Hepatocyte (in vitro differentiated cells): Measurements from ENCODE around the gene WDR70. TPM values are rescaled to one million over a fixed set of nuclear protein-coding genes. Genes with fewer than 3 reads are reported as not detected.
A peak's percentile ranks its signal among the peaks of the same experiment; 100 is the strongest.

Source experiments
- DNase-seq: peaks from one replicate; pipeline ENCODE4 v3.0.0-alpha.2; 2016; ENCODE audit warnings: low spot score
- H2AFZ ChIP-seq: fragments of 200-600 bp; sonication (generic); 2 replicates; pipeline ENCODE4 v1.6.0; 2016; ENCODE audit warnings: antibody characterized with exemption, mild to moderate bottlenecking
- H3K27ac ChIP-seq: fragments of 200-600 bp; sonication (generic); 2 replicates; pipeline ENCODE4 v1.5.1; 2016; ENCODE audit warnings: mild to moderate bottlenecking
- H3K27me3 ChIP-seq: fragments of 200-600 bp; sonication (generic); 2 replicates; pipeline ENCODE4 v1.6.1; 2016
- H3K36me3 ChIP-seq: fragments of 200-600 bp; sonication (generic); replicated peaks from 2 replicates; pipeline ENCODE4 v1.5.1; 2016; ENCODE audit warnings: low read depth; ENCODE audit not compliant: insufficient read depth
- H3K4me1 ChIP-seq: fragments of 200-600 bp; sonication (generic); 2 replicates; pipeline ENCODE4 v1.5.1; 2016; ENCODE audit warnings: mild to moderate bottlenecking, moderate library complexity; ENCODE audit not compliant: insufficient read depth
- H3K4me2 ChIP-seq: fragments of 200-600 bp; sonication (generic); 2 replicates; pipeline ENCODE4 v1.6.0; 2016
- H3K4me3 ChIP-seq: fragments of 200-600 bp; sonication (generic); 2 replicates; pipeline ENCODE4 v1.5.1; 2016; ENCODE audit warnings: mild to moderate bottlenecking
- H3K79me2 ChIP-seq: fragments of 200-600 bp; sonication (generic); 2 replicates; pipeline ENCODE4 v1.6.0; 2017; ENCODE audit warnings: mild to moderate bottlenecking
- H3K9me2 ChIP-seq: fragments of 200-600 bp; sonication (generic); replicated peaks from 2 replicates; pipeline ENCODE4 v1.6.0; 2017; ENCODE audit warnings: mild to moderate bottlenecking; ENCODE audit not compliant: insufficient read depth
- H3K9me3 ChIP-seq: fragments of 200-600 bp; sonication (generic); 2 replicates; pipeline ENCODE4 v1.5.1; 2016; ENCODE audit warnings: low read depth, mild to moderate bottlenecking
- H4K20me1 ChIP-seq: fragments of 200-600 bp; sonication (generic); 2 replicates; pipeline ENCODE4 v1.6.0; 2016; ENCODE audit warnings: mild to moderate bottlenecking; ENCODE audit not compliant: insufficient read depth, poor library complexity, severe bottlenecking
- EZH2 ChIP-seq: fragments of 200-600 bp; sonication (generic); IDR thresholded peaks from 2 replicates; pipeline ENCODE4 v1.6.1; 2016; ENCODE audit warnings: antibody characterized with exemption, mild to moderate bottlenecking, borderline replicate concordance
- EZH2phosphoT487 ChIP-seq: fragments of 200-600 bp; sonication (generic); IDR thresholded peaks from one replicate; pipeline ENCODE4 v1.6.1; 2018; ENCODE audit warnings: antibody characterized with exemption, mild to moderate bottlenecking, low read depth, moderate library complexity; ENCODE audit not compliant: unreplicated experiment, severe bottlenecking
- WGBS: methylation state at CpG from one replicate; pipeline ENCODE4 v1.1.6; 2016; ENCODE audit warnings: low lambda C conversion rate; ENCODE audit errors: missing lambda C conversion rate; 5-methylcytosine and 5-hydroxymethylcytosine counted together
- polyA plus RNA-seq: library from polyadenylated mRNA; unstranded; fragments of >200 nt; fragmentation: Nextera tagmentation; extraction: Ambion mirVana; gene quantifications from 2 replicates; pipeline ENCODE4 v1.2.1, GENCODE V29; 2016
- total RNA-seq: library from RNA; depleted of rRNA; stranded (reverse); fragments of >200 nt; gene quantifications from 2 replicates; pipeline ENCODE4 v1.2.3, GENCODE V29; 2014
- TF ChIP-seq, protein P1 (sequence below): fragments of 200-600 bp; sonication (generic); IDR thresholded peaks from 2 replicates; pipeline ENCODE4 v1.5.1; 2016; ENCODE audit warnings: antibody characterized with exemption, mild to moderate bottlenecking; ENCODE audit not compliant: poor library complexity

WDR70 gene
- total and polyA plus RNA-seq, 2 experiments from 2014 or later: 22.3 to 37.0 TPM

GRCh38 chr5:37694867-37695266, 315.7 kb downstream of the WDR70 start:
- Histone ChIP-seq H3K4me2 (no peak overlapping the region), H4K20me1 (no peaks in the 10 kb centered on the region), H3K4me1 (no peaks in the 10 kb centered on the region), H3K27me3 (no peaks in the 10 kb centered on the region), H3K79me2 (no peaks in the 10 kb centered on the region), H3K4me3 (no peak overlapping the region), H3K27ac (no peak overlapping the region), H3K36me3 (no peaks in the 10 kb centered on the region), H3K9me3 (no peaks in the 10 kb centered on the region), H2AFZ (no peak overlapping the region), H3K9me2 (no peaks in the 10 kb centered on the region)
- no peak for TF ChIP-seq EZH2
- TF ChIP-seq, protein P1, sequence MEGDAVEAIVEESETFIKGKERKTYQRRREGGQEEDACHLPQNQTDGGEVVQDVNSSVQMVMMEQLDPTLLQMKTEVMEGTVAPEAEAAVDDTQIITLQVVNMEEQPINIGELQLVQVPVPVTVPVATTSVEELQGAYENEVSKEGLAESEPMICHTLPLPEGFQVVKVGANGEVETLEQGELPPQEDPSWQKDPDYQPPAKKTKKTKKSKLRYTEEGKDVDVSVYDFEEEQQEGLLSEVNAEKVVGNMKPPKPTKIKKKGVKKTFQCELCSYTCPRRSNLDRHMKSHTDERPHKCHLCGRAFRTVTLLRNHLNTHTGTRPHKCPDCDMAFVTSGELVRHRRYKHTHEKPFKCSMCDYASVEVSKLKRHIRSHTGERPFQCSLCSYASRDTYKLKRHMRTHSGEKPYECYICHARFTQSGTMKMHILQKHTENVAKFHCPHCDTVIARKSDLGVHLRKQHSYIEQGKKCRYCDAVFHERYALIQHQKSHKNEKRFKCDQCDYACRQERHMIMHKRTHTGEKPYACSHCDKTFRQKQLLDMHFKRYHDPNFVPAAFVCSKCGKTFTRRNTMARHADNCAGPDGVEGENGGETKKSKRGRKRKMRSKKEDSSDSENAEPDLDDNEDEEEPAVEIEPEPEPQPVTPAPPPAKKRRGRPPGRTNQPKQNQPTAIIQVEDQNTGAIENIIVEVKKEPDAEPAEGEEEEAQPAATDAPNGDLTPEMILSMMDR: no peak
- no peak for TF ChIP-seq EZH2phosphoT487
- no peak for DNase-seq

- Histone ChIP-seq H3K36me3 (no peaks in the 10 kb centered on the region), H3K4me2 (no peak overlapping the region), H3K27me3 (no peaks in the 10 kb centered on the region), H3K4me1 (no peaks in the 10 kb centered on the region), H3K4me3 (no peak overlapping the region), H3K79me2 (no peaks in the 10 kb centered on the region), H3K27ac (no peak overlapping the region), H3K9me2 (no peaks in the 10 kb centered on the region), H3K9me3 (no peaks in the 10 kb centered on the region), H2AFZ (no peak overlapping the region), H4K20me1 (no peaks in the 10 kb centered on the region)
- TF ChIP-seq EZH2: no peak
- TF ChIP-seq EZH2phosphoT487: no peak
- TF ChIP-seq, protein P1: no peak
- 85% methylated on average over 3 of the region's 3 CpGs for WGBS
- DNase-seq: no peak
These were observed 316.5 kb downstream of the WDR70 start for GRCh38 chr5:37695647-37696046.

DNA sequence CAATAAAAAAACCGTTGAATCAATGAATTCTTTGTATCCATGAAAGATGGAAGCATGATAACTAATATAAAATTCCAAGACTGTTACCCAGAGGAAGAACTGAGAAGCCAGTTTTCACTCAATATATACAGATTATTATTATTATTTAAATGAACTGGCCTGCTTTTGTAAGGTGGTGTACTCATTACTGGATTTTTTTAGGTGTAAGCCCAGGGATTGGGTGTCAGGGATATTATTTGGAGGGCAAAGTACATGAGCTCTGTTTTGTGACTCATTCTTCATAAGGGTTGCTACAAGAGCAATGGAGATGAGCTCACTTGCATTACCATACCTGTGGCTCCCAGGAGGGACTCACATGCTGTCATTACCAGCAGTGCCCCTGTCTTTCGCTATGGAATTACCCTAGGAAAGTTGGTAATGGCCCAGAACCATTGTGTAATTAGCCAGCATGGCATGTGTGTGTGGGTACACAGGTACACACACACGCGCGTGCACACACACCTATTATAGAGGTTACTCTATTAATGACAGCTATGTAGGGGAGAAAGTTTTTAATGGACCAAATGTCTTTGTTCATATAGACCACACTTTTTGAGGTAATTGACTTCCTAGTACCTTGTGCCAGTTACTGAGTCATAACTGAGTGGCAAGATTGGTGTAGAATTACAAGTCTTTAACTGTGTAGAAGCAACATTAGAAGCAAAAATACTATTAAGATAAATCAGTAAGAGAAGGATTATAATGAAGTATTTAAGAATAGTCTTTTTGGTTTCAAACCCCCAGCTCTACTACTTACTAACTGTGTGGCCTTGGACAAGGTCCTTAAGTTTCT, 317.3 kb downstream of the WDR70 start:
- no peaks in the 10 kb centered on the region for H3K36me3 ChIP-seq
- no peaks in the 10 kb centered on the region for H3K4me1 ChIP-seq
- no peak overlapping the region for H3K4me2 ChIP-seq
- H3K9me2 ChIP-seq: no peaks in the 10 kb centered on the region
- TF ChIP-seq EZH2 (no peak), EZH2phosphoT487 (no peak)
- TF ChIP-seq, protein P1: no peak
- H3K4me3 ChIP-seq: no peak overlapping the region
- no peak overlapping the region for H2AFZ ChIP-seq
- no peaks in the 10 kb centered on the region for H3K27me3 ChIP-seq
- DNase-seq: peak; percentile 23
- no peaks in the 10 kb centered on the region for H4K20me1 ChIP-seq
- WGBS: 92% methylated on average over 5 of the region's 5 CpGs
- no peaks in the 10 kb centered on the region for H3K9me3 ChIP-seq
- H3K79me2 ChIP-seq: no peaks in the 10 kb centered on the region
- no peak overlapping the region for H3K27ac ChIP-seq
